LoVo (cell line): ENCODE results near the gene NEURL2.
"Not testable (repeated sequence)": the region's sequence is repeated elsewhere in the genome, so short reads cannot be mapped to it uniquely, and the experiment has no call there.

Experiments used
- DNase-seq: peaks from one replicate; pipeline ENCODE4 v3.0.0-alpha.2; 2016; ENCODE audit warnings: low spot score

NEURL2 gene, protein sequence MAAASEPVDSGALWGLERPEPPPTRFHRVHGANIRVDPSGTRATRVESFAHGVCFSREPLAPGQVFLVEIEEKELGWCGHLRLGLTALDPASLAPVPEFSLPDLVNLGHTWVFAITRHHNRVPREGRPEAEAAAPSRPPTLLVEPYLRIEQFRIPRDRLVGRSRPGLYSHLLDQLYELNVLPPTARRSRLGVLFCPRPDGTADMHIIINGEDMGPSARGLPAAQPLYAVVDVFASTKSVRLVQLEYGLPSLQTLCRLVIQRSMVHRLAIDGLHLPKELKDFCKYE

DNA sequence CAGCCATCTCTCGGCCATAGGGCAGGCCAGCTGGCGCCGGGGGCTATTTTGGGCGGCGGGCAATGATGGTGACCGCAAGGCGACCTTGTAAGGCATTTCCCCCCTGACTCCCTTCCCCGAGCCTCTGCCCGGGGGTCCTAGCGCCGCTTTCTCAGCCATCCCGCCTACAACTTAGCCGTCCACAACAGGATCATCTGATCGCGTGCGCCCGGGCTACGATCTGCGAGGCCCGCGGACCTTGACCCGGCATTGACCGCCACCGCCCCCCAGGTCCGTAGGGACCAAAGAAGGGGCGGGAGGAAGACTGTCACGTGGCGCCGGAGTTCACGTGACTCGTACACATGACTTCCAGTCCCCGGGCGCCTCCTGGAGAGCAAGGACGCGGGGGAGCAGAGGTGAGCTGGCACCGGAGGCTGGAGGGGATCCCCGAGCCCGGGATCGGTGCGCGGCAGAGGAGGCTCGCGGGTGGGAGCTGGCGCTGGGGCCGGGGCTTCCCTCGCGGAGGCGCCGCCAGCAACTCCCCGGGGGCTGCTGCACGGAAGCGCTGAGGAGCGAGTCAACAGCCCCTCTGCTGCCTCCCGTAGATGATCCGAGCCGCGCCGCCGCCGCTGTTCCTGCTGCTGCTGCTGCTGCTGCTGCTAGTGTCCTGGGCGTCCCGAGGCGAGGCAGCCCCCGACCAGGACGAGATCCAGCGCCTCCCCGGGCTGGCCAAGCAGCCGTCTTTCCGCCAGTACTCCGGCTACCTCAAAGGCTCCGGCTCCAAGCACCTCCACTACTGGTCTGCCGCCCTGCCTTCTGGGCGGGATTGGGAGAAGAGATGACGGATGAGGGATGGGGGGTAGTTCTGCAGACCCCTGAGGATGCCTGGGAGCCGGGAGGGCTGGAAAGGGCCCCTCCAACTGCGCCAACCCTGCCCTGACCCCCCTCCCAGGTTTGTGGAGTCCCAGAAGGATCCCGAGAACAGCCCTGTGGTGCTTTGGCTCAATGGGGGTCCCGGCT, at the start of gene NEURL2, which contains the start of gene CTSA:
Gene NEURL2 (minus strand): TSS at position 224 of the 999 bp plus-strand sequence. CDS start 217 bp downstream, at position 7.
Gene CTSA (plus strand): TSS at position 351 of the 999 bp plus-strand sequence. CDS start 234 bp downstream, at position 585.
- DNase-seq, result peak; percentile 88

DNA sequence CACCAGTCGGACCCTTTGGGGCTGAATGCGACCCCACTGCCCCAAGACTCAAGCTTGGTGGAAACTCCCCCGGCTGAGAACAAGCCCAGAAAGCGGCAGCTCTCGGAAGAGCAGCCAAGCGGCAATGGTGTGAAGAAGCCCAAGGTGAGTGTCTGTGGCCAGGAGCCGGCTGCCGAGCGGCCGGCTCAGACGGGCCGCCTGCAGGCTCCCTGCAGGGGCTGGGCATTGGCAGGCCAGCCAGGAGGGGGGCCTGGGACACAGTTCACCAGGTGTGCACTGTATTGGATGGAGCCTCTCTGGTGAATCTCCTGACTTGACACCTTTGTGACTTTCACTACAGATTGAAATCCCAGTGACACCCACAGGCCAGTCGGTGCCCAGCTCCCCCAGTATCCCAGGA, 49.5 kb upstream of the NEURL2 start:
- DNase-seq, result no peak

DNA sequence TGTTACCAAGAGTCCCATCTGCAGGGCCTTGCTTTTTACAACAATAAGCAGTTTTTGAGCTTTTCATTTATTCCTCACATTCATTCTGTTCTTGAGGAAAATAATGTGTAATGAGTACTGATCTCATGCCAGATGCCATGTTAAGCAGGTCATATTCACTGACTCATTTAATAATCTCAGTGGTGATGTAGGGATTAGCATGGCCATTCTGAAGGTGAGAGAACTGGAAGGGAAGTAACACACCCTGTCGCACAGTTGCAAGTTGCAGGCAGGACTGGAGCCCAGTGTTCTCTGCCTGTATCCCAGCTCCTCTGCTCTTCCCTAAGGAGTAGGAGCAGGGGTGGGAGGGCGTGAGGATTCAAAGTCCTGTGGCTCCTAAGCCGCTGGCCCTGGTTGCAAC, 49.0 kb upstream of the NEURL2 start:
- no peak for DNase-seq

DNA sequence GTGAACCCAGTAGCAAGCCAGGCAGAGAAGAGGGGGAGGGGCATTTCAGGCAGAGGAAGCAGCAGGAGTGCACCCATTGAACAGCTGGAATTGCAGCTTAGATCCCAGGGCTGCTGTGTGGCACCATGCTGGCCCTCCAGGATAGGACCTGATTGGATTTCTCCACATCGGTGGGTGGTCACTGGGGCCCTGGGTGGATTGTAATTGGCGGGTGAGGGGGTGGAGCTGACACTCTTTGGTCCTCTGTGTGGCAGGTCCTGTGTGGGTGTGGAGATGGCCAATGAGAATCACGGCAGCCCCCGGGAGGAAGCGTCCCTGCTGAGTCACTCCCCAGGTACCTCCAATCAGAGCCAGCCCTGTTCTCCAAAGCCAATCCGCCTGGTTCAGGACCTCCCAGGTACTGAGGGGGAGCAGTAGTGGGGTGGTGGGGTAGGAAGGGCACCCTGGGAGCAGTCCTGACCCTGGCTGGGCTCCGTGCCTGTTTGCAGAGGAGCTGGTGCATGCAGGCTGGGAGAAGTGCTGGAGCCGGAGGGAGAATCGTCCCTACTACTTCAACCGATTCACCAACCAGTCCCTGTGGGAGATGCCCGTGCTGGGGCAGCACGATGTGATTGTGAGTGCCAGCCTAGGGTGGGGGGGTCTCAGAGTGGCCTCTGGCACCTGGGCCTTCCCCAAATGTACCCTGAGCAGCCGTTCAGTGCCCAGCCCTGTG, 47.9 kb upstream of the NEURL2 start:
- DNase-seq, result no peak

DNA sequence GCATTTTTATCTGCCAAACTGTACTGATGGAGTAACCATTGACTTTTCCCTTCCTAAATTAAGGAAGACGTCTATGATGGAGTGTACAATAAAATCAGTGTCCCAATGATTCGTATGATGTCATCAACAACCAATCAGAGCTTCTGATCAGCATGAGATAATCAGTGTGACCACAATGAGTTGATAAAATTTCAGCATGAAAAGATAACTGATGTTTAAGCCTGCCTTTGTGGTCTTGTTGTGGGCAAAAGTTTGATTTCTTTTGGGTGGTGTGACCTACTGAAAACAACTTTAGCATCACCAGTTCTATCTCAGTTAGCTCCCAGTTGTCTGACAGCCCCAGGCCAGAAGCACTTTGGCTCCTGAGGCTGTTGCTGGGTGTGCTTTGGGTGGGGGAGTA, 46.8 kb upstream of the NEURL2 start:
- DNase-seq, result no peak

DNA sequence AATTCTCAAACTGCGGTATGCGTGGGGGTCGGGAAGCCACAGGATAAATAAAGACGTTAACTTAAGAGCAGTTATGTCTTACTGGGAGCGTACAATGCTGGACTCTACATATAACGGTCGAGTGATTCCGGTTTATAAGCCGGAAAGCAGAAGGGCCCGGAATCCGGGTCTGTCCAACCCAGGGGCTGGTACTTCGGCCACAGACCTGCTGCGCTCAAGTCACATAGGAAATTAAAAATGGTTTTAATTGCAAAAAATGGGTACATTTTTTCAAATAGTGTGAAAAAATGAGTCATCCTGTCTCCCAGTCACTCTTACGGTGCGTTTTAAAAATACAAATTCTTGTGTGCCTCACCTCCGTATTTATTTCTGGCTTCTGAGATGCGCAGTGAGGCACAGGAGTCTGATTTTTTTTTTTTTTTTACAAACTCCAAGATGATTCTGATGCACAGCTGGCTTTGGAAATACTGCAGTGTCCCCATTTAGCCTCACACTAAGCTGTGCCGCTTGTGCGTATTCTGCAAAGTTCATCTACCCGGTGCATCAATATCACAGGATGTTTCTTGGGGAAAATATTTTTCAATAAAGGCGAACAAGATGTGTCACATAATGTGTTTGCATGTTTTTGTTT, 44.5 kb upstream of the NEURL2 start:
- DNase-seq, result peak; percentile 14

DNA sequence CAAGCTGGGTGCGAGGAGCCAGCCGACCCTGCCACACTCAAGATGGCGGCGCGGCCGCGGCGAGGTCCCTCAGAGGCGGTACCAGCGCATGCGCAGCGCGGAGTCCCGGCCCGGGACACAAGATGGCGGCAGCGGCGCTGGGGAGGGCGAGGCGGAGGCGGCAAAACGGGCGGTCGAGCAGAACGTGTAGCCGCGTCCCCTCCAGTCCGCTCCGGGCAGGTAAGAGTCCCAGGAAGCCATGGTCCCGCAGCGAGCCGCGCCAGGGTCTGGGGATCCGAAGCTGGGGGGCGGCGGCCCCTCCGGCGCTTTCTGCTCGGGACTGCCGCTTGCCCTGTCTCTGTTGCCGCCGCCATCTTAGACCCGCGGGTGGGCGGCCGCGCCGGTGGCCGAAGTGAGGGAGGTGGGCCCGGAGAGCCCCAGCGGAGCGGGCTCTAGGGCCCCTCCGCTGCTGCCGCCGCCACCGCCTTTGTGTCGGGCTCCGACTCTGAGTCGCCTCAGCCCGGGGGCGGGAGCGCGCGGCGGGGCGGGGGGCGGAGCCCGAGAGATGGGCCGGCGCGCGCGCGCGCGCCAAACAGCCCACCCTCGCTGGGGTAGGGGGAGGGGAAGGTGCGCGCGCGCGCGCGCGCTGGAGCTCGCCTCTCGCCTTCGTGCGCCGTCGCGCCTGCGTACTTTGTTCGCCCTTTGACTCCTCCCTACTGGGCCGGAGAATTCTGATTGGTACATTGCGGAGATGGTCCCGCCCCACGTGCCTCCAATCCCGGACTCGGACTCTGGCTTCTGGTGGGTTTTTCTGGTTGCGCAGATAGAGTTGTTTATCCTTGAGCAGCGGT, 43.8 kb upstream of the NEURL2 start, which contains the start of gene PCIF1:
Gene PCIF1 (plus strand): TSS at position 98 of the 830 bp plus-strand sequence. CDS start 4,317 bp downstream, outside the sequence.
- peak; percentile 96 for DNase-seq

DNA sequence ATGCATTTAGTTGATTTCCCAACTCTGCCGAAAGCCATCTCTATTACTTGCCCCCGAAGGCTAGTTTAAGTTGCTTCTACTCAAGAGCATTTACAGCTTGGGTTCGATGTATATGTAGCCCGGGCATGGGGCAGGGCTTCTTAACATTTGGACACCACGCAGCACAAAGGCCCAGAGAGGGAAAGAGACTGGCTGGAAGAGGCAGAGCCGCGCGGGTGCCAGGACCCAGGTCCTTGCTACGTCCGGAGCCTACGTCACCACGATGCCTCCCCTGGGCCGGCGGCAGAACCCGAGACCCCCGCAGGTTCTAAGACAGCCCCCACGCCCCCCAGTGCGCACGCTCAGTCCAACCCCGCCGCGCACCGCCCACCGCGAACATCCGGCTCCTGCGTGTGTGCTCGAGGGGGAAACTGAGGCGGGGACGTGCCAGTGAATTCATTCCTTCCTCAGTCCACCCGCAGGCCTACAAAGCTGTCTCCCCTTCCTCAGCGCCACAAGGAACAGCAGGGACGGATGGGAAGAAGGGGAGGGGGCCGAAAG, 43.1 kb upstream of the NEURL2 start:
- peak; percentile 46 for DNase-seq

DNA sequence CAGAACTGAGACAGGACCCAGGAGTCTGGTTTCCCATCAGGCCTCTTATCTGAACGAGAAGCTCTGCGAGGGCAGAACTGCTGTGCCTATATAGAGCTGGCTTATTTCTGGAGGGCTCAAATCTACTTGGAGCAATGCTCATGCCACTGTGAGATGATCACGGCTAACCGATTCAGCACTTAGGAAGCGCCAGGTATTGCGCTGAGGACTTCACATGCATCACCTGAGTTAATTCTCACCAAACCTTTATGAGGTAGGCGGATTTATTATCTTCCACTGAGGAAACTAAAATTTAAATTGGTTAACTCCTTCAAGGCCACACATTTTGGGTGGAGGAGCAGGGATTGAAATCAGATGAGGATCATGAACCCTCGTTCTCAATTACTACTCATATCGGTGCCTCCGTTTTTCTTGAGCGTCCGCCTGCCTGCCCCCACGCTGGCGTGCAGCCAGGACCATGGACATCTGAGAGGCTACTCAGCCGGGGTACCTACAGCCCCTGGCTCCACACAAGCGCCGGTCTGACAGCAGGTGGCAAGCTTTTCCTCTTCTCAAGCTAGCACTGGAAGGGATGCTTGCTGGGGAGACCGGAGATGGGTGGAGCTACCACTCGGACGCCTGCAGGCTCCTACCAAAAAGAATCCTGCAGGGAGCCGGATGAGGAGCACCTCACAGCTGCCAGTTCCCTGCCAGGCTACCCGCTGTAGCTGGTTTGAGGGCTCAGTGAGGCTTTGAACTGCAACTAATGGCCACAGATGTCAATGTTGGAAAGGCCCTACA, 42.4 kb upstream of the NEURL2 start:
- DNase-seq, result peak; percentile 60

DNA sequence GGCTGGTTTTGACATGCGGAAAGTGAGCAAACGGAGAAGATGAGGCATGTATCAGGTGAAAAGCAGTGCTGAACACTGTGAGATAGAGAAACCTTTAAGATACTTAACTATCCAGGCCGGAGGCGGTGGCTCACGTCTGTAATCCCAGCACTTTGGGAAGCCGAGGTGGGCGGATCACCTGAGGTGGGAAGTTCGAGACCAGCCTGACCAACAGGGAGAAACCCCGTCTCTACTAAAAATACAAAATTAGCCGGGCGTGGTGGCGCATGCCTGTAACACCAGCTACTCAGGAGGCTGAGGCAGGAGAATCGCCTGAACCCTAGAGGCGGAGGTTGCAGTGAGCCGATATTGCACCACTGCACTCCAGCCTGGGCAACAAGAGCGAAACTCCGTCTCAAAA, 40.7 kb upstream of the NEURL2 start:
- not testable (repeated sequence) for DNase-seq

DNA sequence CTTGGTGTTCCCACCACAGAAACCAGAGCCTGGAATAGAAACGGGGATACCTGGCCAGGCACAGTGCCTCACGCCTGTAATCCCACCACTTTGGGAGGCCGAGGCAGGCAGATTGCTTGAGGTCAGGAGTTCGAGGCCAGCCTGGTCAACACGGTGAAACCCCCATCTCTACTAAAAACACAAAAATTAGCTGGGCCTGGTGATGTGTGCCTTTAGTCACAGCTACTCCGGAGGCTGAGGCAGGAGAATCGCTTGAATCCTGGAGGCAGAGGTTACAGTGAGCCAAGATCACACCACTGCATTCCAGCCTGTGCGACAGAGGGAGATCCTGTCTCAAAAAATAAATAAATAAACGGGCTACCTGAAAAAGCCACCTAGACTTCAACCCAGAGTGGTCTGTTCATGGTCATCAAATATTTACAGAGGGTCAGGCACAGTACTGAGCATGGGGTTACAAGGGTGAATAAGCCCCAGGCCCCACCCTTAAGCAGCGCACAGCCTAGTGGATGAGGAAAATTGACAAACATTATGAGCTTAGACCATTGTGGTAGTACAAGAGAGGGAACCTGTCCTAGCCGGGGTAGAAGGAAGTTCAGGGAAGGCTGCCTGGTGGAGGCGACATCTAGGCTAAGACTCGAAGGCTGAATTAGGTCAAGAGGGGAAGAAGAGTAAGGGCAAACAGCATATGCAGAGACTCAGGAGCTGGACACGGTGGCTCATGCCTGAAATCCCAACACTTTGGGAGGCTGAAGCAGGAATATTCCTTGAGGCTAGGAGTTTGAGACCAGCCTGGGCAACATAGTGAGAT, 36.3 kb upstream of the NEURL2 start:
- DNase-seq, result no peak

DNA sequence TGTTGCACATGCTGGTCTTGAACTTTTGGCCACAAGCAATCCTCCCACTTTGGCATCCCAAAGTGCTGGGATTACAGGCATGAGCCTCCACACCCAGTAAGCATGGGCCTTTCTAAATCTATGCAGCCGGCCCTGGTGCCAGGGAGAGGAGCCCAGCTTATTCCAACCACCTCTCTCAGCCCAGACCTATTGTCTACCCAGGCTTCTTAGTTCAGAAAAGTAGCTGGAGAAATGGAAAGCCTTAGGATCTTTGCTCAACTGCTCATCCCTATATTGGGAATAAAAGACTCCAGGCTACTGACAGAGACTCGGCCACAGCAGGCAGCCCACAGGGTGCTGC, 35.7 kb upstream of the NEURL2 start:
- DNase-seq, result no peak

DNA sequence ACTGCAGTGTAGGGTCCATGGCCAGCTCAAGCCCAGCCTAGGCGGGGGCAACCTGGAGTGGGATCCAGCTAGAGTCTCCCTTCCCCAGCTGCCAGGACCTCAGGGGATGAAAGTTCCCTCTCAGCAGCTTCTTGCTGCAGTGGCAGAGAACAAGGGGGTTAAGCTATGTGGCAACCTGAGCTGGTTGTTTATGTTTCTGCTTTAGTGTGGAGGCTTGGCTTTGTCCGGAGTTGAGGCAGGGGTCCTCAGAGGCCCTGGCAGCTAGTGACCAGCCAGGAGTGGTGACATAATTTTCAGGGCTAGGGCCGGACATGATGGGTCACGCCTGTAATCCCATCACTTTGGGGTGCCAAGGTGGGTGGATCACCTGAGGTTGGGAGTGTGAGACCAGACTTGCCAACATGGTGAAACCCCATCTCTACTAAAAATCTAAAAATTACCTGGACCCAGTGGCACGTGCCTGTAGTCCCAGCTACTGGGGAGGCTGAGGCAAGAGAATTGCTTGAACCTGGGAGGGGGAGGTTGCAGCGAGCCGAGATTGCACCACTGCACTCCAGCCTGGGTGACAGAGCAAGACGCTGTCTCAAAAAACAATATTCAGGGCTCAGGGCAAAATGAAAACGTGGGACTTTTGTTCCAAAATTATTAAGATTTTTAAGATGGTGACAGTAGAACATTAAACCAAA, 35.0 kb upstream of the NEURL2 start:
- no peak for DNase-seq

DNA sequence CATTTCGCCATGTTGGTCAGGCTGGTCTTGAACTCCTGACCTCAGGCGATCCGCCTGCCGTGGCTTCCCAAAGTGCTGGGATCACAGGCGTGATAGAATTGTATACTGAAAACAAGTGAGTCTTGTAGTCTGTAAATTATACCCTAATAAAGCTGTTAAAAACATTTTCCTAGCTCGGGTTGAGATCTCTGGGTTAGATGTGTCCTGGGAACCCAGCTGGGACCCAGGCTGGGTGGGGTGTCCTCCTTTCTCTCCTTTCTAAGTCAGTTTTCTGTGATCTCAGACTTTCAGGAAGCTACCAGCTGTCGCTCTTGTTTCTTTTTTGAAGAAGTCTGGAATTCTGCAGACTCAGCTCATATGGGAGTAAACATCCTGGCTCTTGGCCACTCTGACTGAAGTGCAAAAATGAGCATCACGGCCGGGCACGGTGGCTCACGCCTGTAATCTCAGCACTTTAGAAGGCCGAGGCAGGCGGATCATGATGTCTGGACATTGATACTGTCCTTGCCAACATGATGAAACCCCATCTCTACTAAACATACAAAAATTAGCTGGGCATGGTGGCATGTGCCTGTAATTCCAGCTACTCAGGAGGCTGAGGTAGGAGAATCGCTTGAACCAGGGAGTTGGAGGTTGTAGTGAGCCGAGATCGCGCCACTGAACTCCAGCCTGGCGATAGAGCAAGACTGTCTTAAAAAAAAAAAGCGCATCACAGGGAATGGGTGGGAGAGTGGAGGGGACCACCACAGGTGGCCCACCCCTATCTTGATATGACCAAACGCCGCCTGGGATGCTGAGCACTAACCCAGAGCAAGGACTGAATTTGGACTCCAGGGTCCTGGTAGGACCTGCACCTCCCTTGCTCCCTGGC, 33.6 kb upstream of the NEURL2 start:
- DNase-seq, result no peak

DNA sequence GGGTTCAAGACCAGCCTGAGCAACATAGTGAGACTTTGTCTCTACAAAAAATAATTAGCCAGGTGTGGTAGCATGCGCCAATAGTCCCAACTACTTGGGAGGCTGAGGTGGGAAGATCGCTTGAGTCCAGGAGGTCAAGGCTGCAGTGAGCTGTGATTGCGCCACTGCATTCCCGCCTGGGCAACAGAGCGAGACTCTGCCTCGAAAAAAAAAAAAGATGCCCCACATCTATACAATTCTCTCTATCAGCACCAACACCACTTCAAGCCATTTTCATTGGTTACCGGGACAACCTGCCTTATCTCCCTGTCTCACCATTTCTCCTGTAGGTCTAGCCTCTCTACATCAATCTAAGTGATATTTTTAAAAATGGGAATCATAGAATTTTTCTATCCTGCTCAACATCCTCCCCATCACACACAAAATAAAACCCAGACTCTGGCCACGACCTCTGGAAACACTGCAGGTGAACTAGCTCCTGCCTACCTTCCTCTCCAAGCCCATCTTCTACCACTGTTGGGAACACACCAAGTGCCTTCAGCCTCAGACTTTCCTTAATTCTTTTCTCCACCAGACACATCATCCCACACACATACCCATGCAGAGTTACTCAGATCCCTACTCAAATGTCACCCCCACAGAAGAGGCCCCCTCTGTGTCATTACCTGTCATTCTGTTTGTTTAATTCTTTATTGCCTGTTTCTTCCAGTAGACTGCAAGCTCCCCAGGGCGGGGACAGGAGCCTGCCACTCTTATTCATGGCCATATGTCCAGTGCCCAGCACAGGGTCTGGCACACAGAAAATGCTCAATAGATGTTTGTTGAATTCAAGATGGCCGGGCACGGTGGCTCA, 30.6 kb upstream of the NEURL2 start:
- no peak for DNase-seq
